Uterus (tissue), 2 donors: ENCODE measurements around the gene PRSS33.

Experiments used
- POLR2A ChIP-seq, 2 donors: fragments of 450-650 bp; IDR thresholded peaks; one replicate each; pipeline ENCODE4 v1.6.1; 2016; ENCODE audit warnings: antibody characterized with exemption in 2 of 2, mild to moderate bottlenecking in 1 of 2, moderate library complexity in 1 of 2
- TF ChIP-seq, protein P1 (sequence below), 4 experiments: fragments of 200-600 bp in 2 of 4; fragments of 450-650 bp in 2 of 4; sonication (generic) in 2 of 4; IDR thresholded peaks; one replicate each; pipeline ENCODE4 v1.5.1; 2016 to 2019; ENCODE audit warnings: antibody characterized with exemption in 4 of 4, mild to moderate bottlenecking in 2 of 4, moderate library complexity in 1 of 4

DNA sequence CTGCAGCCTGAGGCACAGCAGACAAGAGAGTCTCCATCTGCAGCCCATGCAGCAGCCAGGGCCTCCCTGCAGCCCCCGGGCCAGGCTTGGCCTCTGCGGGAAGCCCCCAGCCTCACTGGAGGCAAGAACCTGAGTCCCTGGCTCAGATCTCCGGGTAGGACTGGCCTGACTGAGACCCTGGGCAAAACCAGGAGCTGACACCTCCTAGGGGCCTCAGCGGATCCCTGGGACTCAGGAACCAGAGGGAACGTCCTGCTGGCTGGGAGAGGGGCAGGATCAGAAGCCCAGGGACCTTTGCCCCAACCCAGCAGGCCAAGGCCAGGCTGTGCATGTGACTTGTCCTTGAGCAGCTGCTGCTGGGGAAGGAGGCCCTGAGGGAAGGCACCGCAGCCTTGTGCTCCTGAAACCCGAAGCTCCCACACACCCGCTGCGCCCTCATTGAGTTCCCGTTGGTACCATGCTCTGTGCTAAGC, 28.0 kb upstream of the PRSS33 start:
- TF ChIP-seq, protein P1, sequence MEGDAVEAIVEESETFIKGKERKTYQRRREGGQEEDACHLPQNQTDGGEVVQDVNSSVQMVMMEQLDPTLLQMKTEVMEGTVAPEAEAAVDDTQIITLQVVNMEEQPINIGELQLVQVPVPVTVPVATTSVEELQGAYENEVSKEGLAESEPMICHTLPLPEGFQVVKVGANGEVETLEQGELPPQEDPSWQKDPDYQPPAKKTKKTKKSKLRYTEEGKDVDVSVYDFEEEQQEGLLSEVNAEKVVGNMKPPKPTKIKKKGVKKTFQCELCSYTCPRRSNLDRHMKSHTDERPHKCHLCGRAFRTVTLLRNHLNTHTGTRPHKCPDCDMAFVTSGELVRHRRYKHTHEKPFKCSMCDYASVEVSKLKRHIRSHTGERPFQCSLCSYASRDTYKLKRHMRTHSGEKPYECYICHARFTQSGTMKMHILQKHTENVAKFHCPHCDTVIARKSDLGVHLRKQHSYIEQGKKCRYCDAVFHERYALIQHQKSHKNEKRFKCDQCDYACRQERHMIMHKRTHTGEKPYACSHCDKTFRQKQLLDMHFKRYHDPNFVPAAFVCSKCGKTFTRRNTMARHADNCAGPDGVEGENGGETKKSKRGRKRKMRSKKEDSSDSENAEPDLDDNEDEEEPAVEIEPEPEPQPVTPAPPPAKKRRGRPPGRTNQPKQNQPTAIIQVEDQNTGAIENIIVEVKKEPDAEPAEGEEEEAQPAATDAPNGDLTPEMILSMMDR (IDR thresholded peaks at IDR 0.05): no peak
- no peak for TF ChIP-seq POLR2A (IDR thresholded peaks at IDR 0.05)
